HG03045 (cell line): ENCODE measurements around the gene CLVS2.

ENCODE experiments used
- ATAC-seq: cut with Tn5 transposase; IDR thresholded peaks from one replicate; pipeline ENCODE4 v1.9.1; 2021; ENCODE audit warnings: mild to moderate bottlenecking, moderate library complexity; ENCODE audit not compliant: unreplicated experiment

The CLVS2 gene

DNA sequence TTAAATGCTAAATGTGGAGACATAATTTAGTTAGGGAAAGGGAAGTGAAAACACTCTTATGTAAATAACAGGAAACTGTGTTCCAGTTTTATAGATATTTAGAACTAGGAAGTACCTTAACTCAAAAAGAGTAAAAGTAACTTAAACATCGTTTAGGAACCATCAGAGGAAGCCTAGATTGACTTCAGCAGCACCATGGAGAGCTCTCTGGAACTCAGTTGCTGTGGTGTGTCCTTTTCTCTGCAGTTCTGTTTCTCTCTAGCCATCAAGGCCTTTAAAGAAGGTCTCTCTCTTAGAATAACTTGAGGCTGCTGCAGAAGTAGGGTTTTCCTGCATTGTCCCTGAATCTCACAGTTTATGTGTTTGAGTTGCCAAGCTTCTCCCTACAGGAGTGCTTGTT is 26.9 kb downstream of the CLVS2 start:
- no peak for ATAC-seq

DNA sequence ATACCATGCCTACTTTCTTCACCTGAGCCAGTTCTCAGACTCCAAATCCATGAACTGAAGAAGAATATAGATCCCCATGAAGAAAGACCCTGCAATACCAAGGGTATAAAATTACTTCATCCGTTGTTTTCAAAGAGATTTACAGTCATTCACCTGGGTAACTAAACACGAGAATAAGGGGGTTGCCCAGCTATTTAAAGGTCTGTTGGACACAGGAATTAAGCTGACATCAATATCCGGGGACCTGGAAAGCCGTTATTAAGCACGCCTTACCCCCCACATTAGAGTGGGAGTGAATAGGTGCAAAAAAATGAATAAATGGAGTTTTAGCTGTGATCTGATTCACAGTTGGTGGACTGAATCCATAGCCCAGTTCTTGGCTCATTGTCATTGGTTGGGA is 28.9 kb downstream of the CLVS2 start:
- no peak for ATAC-seq

DNA sequence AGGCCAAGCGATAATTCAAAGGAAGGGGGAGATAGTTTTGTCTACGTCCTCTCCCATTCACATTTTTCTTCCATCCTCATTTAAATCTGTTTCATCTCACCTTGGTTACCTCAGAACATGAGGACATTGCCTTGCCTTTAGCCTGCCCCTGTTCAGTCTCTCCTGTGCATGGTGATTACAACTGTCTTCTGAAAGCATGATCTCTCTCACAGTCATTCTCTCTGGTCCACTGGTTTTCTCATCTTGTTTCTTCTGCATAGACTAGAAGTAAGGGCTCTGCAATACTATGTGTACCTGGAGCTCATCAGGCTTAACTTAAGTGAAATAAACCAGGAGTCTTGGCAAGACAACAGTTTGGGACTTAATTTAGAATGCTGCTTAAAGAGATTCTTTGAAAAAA is 31.4 kb downstream of the CLVS2 start:
- ATAC-seq: no peak

DNA sequence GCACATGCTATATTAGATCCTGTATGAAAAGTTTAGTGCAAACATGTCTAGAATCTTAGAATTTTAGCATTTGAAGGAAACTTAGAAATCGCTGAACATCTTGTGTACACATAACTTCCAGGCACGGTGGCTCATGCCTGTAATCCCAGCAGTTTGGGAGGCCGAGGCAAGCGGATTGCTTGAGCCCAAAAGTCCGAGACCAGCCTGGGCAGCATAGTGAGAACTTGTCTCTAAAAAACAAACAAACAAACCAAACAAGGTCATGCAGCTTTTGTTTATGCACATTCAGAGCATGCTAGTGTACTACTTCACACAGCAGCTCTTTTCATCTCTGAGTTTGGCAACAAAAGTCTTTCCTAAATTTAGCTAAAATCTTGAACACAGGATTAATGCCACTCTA is 32.2 kb downstream of the CLVS2 start:
- no peak for ATAC-seq

DNA sequence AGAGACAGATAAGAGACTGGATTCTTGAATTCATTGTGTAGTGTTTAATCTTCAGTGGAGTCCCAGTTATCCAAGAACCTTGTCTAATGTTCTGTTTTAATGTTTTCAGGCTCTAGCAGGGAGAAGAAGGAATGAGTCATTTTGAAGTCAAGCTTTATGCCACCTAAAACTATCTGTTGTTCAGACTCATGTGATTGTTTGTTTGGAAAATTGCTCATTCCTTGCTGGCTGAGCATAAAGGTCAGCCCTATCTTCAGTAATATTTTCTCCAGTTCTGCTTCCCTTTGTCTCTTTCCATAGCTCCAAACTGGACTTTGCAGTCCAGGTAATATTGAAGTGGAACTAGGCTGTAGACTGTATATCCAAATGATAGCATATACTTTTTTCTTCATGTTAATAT is 34.2 kb downstream of the CLVS2 start:
- no peak for ATAC-seq

DNA sequence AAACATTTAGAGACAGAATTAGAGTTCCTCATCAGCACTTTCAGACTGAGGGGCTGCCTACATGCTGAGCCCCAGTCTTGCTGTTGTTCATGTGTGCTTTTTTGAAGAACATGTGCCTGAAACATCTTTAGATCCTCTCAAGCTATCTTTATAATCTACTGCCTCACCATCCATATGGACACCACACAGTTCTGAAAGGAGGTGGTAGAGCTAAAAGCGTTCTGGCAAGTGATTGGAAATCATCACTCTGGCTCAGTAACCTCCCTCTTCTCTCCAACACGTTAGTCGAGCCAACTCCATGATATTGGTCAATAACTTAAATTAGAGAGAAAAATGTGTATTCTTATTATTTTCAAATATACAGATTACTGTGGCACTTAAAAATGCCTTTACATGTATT is 40.6 kb downstream of the CLVS2 start:
- no peak for ATAC-seq

DNA sequence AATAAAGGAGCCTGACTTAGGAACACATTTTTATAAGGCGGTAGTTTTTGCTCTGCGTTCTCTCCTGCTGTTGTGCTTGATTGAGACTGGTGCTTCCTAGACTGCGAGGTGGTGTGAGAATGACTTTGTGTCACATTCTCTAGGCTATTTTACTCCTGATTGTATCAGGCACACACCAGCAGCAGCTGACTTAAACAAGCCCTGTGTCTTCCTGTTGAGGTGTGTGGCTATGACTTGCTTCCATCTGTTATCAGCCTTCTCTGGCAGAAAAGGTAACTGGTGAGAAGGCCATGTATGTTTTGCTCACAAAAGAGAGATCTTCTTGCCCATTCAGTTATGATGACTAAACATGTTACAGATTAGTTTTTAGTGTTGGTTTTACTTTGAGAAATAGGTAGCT is 43.4 kb downstream of the CLVS2 start:
- ATAC-seq: no peak

DNA sequence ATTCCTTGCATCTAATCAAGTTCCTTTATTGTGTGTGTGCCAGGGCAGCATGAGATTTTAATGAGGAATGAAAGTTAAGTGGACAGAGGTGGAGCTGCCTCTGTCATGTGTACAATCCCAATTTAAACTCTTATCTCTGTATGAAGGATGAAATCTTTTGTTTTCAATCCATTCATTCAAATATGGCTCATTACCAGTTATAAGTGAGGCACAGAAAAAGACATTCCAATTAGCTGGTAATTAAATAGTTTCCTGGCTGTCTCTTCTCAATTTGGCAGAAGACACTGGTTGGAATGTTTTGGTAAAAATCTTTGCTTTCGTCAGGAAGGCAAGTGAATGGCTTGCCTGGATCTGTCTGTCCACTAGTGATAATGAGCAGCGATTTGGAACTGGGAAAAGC is 46.4 kb downstream of the CLVS2 start:
- no peak for ATAC-seq

DNA sequence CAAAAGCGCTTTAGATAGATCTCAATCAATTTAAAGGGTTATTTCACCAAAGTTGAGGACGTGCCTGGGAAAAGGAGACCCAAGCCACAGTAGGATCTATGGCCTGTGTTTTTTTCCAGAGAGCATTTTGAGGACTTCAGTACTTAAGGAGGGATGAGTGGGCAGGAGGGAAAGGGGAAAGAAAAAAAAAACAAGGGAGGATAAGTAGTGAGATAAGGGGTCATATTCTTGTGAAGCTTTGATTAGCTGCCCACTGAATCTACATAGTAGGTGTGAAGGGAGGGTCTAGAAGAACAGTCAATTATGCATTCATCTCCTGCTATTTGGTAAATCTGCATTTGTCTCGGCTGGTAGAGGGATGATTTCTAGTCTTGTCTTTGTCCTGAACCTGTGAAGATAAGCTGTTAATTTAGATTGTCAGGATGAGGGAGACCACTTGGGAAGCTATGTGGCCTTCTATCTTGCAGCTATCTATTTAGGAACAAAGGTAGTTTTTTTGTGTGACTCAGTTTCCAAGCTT is 48.4 kb downstream of the CLVS2 start:
- ATAC-seq: no peak

DNA sequence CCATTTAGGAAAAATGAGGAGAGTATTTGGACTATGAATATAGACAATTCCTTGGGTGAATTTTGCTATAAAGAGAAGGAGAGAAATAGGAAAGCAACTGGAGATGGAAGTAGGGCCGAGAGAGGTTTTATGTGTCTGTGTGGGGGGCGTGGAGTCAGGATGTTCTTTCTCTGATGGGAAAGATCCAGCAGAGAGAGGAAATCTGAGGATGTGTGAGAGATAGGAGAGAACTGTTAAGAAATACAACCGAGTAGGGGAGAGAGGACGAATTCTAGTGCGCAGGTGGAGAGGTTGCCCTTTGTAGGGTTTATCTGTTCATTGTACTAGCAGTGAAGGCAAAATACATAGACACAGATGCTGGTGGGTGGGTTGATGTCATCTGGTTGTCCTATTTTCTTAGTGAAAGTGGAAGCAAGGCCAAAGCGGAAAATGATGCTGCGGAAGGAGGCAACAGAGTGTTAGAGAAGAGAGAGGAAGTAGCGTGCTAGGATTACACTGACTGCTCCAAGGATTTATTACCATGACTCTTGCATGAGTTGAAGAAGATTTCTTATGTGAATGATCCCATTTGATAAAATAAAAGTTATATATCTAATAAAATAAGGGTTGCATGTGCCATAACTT is 57.7 kb downstream of the CLVS2 start:
- no peak for ATAC-seq

DNA sequence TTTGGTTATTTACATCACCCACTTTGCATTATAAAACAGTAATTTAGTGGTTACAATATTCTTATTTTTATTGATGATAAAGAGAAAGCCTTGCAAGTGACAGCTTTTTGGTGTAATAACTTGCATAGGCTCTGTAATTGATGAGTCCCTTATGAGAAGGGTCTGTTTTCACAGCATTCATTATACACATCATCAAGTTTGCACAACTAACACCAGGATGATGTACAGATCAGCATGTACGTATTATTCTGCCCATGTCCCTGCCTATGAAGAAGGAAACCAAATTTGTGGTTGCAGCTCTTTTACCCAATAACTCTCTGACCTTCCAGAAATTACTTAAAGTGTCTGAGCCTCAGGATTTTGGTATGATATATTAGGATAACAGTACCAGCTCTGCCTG is 59.2 kb downstream of the CLVS2 start:
- no peak for ATAC-seq

DNA sequence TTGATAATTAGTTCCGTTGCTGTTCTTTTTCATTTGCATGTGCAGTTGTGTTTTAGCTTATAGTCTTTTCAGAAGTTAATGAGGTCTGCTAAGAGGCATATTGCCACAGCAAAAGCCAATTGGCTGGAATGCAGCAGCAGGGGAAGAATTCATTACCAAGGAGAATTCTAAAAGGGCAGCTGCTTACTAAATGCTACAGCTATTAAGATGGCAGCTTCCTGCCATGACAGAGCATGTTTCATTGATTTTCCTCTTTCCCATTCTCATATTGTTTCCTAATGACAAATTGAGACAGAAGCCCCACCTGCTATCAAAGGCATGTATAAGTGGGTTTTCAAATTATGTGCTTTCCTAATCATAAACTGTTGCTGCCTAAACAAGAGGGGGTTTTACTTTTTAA is 66.6 kb downstream of the CLVS2 start:
- ATAC-seq: no peak

DNA sequence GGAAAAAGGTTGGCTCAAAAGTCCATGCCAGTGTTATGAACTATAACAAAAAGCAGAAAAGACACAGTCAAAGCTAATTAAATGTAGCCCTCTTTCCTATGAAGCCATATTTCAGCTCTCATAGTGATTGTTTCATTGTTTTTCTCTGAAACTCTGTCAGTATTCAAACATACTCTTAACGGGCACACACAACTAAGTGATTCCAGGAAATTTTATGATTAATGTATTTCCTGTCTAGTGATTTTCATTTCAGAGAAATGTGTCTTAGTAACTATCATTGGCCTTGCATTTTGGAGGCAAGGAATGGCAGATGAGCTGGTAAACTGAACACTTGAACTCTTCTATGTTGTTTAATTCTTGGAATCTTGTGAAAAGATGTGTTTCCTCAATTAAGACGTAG is 68.0 kb downstream of the CLVS2 start:
- ATAC-seq: no peak

DNA sequence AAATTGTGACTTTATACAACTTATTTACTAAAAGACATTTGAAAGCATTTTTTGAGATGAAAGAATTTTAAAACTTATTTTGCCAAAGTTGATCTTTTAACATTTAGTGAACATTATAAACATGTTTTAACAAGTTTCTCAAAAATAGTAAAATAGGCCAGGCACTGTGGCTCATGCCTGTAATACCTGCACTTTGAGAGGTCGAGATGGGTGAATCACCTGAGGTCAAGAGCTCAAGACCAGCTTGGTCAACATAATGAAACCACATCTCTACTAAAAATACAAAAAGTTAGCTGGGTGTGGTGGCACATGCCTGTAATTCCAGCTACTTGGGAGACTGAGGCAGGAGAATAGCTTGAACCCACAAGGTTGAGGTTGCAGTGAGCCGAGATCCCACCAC is 78.6 kb downstream of the CLVS2 start:
- no peak for ATAC-seq

DNA sequence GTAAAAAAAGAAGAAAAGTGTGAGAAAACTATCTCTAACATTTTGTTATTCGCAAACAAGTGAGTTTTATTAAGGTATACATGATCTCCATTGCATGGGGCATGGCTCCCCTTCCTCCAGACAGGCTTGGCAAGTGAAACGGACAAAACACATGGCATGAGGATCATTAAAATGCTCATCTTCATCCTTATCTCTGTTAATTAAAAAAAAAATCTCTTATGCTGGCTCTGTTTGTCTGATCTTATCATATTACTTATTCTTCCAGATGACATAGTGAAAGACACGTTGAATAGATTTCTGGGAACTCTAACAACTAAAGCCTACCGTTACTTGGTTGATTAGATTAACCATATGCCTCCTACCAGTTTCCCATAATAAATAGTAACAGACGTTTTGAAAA is 89.4 kb downstream of the CLVS2 start:
- no peak for ATAC-seq

DNA sequence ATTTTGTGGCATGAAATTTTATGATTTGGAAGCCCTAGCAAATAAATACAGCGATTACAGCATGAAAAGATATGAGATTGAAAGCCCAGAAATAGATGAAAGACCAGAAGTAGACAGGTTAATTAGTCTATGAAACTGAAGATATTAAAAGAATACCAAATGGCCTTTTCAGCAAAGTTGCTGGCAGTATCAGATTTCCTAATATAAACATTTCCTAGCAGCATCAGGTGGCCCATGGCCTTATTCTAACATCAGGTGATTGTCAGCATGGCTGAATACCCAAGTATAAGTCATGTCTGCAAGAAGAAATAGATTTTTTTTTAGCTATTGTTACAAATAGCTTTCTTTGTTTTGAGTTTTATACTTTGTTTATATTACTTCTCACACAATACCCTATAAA is 93.2 kb downstream of the CLVS2 start:
- ATAC-seq: no peak

DNA sequence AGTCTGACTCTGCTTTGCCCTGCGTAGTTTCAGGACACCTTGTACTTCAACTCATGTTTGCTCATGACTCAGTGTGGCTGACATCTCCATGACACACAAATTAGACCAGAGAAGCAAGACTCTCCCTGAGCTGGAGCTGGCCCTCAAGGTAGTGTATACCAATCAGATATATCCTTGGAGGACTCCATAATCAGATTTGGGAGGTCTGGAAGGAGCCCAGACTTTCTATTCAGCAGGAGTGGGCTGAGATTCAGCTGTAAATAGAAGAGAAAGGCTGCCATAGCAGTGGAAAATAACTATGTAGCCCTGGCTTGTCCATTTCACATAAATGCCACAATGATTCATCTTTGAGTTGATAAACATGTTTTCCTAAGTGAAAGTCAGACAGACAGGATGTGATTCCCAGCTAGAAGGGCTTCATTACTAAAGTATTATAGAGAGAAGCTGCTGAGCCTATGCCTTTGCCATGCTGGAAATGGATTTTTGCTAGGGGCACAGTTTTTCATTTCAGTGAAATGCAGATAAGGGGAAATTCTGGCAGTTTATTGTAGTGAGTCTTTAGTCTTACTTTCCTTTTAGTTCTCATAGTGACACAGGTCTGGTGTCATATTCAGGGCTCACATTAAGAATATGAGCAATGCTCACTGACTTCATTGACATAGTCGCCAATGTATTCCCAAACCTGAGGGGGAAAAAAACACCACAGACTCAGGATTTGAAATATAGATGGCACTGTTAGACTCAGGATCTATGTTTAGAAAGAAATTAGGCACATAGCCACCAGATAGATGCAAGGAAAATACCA is 95.3 kb downstream of the CLVS2 start:
- ATAC-seq: no peak

DNA sequence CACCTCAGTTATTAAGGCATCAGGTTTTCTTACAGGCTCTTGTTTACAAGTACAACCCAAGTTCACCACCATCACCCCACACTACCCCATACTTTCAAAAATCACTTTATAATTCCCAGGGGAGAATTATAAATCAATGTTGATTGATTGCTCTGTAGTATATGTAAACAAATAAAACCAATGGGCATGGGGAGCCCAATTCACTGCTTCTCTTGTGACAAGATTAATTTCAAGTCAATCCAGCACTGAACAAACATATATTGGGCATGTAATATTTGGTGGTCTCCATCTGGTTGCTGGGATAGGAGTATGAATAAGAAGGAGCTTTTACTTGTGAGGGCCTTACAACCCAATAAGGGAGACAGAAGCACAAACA is 95.8 kb downstream of the CLVS2 start:
- no peak for ATAC-seq

DNA sequence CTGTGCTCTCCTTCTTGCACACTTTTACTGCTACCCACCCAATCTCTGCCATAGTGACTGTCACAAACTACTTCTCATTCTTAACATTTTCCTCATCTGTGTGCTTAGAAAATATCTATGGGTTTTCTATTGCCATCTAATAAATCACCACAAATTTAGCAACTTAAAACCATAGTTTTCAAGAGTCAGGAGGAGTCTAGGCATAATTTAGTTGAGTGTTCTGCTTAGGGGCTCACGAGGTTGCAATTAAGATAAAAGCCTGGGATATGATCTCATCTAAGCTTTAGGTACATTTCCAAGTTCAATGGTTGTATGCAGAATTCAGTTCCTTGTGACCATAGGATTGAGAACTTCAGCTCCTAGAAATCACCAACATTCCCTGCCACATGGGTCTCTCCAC is 98.8 kb downstream of the CLVS2 start:
- no peak for ATAC-seq

DNA sequence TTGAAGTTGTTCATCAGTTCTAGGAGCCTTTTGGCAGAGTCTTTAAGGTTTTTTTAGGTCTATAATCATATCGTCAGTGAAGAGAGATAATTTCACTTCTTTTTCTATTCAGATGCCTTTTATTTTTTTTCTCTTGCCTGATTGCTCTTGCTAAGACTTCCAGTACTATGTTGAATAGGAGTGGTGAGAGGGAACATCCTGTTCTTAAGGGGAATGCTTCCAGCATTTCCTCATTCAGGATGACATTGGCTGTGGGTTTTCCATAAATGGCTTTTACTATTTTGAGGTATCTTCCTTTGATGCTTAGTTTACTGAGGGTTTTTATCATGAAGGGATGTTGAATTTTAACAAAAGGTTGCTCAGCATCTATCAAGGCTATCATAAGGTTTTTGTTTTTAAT is 109.5 kb downstream of the CLVS2 start:
- ATAC-seq: no peak

DNA sequence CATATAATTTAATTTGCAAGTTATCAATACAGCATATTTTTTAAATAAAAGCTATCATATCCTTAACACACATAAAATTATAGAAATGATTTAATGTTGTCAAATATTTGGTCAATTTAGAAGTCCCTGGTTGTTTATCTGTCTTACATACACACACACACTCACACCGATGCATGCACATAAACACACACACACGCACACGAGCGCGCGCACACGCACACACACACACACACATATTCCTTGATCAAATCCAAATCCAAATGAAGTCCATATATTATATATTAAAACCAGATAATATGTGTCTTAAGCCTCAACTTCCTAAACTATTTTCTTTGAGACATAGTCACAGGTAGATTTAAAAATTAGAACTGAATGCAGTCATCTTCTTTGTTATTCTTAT is 120.3 kb downstream of the CLVS2 start:
- no peak for ATAC-seq

DNA sequence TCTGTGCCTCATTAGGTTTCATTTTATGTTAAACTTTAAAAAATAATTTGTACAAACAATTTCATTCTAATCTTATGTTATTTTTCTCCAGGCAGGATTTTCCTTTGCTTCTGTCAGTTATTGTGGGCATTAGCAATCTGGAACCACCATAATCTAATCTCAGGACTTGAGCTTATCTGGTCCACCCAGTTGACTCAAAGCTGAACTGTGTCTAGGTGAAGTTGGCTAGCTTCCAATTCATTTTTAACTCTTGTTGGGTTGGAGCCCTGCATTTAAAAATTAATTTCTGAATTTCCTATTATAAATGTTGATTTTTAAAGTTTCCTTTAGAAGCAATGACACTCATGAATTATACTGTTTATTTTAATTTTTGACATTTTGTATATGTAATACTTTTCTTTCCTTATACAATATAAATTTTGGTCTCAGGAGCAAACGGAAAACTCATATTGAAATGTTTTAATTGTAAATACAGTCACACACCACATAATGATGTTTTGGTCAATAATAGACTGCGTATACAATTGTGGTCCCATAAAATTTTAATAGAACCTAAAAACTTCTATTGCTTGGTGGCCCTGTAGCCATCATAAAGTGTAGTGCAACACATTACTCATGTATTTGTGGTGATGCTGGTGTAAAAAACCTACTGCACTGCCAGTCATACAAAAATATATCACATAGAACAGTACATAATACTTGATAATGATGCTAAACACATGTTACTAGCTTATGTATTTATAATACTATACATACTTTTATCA is 121.3 kb downstream of the CLVS2 start:
- no peak for ATAC-seq
